CD4-positive, alpha-beta T cell treated with Interleukin-4 for 1 hour (primary cell): ENCODE measurements around the gene HPX.
A peak's percentile ranks its signal among the peaks of the same experiment; 100 is the strongest.

Experiments used
- DNase-seq, 2 donors: peaks; one replicate each; pipeline ENCODE4 v3.0.0-alpha.2; 2020 to 2022

The HPX gene, protein sequence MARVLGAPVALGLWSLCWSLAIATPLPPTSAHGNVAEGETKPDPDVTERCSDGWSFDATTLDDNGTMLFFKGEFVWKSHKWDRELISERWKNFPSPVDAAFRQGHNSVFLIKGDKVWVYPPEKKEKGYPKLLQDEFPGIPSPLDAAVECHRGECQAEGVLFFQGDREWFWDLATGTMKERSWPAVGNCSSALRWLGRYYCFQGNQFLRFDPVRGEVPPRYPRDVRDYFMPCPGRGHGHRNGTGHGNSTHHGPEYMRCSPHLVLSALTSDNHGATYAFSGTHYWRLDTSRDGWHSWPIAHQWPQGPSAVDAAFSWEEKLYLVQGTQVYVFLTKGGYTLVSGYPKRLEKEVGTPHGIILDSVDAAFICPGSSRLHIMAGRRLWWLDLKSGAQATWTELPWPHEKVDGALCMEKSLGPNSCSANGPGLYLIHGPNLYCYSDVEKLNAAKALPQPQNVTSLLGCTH

DNA sequence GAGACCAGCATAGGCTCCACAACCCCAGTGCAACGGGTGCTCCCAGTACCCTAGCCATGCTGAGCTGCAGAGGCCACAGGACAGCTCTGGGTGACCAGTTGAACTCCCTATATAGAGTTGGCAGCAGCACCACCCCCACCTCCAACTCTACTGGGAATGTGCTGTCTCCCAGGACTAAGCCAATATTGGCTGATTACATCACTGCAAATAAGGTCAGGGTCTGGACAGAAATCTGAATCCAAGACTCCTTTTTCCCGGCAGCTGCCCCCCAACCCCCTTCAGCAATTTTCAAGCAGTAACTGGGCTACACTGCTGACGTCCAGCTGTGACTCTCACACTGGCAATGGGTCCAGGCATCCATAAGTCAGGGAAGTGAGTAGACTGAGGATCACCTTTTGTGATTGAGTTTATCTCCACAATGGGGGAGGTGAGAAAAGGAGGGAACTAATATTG lies at the start of gene HPX:
HPX (minus strand) TSS at position 82 of the 453 bp plus-strand sequence; CDS start at position 58, 24 bp downstream.
- DNase-seq, result no peak

- DNase-seq, result no peak
These were observed 48.5 kb upstream of the HPX start for GRCh38 chr11:6489306-6489705.

DNA sequence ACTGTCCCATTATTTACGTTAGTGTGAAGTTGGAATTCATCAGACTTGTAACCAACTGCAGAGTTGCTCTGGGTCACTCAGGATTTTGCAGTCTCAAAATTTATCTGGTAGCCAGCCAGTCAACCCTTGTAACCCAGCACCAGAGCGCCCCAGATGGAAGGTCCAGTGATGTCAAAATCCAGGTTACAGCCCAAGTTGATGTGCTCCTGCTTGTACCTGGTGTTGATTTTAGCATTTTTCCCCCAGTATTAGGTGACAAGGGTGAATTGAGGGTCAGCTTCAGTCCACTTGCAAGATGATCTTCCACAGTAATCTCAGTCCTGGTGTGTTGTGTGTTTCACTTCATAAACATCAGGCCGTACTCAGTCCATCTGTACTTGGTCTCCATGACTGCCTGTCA lies 48.0 kb upstream of the HPX start:
- no peak for DNase-seq

GRCh38 chr11:6488342-6488741 lies 47.6 kb upstream of the HPX start:
- no peak for DNase-seq

GRCh38 chr11:6486938-6487337 lies 46.2 kb upstream of the HPX start:
- DNase-seq, result no peak

GRCh38 chr11:6486256-6486655 lies 45.5 kb upstream of the HPX start:
- DNase-seq, result no peak

GRCh38 chr11:6485661-6486060 lies 44.9 kb upstream of the HPX start:
- DNase-seq, result no peak

DNA sequence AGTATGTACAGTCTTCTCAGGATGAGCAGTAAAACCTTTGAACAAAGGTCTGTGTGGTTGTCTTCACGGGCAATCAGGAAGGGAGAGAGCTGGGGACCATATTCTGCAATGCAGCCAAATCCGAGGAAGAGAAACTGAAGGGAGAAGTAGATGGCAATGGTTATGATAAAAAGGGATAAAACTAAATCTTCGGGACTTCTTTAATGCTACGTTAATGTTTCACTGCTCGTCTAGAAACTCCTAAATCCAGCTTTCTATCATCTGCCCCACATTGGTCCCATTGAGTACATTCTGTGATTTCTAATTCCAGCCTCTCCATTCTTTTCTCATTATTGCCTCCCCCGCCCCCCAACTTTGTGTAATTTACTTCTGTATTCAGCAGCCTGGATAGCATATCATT lies 42.2 kb upstream of the HPX start:
- no peak for DNase-seq

- DNase-seq, result no peak
These were observed 41.7 kb upstream of the HPX start for GRCh38 chr11:6482441-6482840.

GRCh38 chr11:6481924-6482275 lies 41.1 kb upstream of the HPX start:
- peak in 1 of 2 donors; percentile 15 for DNase-seq

- DNase-seq, result peak; percentile 96 to 98
These were observed 40.5 kb upstream of the HPX start, which contains the start of the genes ARFIP2 and TIMM10B for GRCh38 chr11:6481012-6481923. Gene ARFIP2 (minus strand): TSS chr11:6481331. CDS start chr11:6480421, 910 bp downstream. Gene TIMM10B (plus strand): TSS chr11:6481501. CDS start chr11:6481517, 16 bp downstream.

DNA sequence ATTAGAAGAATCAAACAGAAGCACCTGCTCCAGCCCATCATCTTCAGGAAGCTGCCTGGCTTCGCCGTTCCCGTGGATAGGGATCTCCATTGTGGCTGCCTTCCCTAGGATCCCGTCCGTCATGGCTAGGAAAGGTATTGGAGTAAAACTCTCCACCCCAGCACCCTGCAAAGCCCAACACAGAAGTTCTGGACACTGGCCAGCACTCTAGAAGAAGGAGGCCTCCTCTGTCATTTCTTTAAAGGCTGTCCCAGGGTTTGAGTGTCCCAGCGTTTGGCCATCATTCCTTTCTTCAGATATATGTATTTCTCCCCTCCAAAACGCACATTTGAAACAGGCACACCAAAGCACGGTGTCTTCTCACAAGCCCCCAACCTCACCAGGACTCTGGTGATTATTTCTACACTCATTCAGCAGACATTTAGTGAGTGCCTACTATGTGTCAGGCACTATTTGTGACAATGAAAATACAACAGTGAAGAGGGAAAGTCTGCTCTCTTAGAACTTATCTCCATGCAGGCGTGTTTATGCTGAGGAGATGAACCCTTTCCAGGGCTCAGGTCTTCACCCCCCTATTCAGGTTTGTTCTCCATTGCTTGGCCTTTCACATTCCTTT lies 39.6 kb upstream of the HPX start:
- DNase-seq, result no peak

DNA sequence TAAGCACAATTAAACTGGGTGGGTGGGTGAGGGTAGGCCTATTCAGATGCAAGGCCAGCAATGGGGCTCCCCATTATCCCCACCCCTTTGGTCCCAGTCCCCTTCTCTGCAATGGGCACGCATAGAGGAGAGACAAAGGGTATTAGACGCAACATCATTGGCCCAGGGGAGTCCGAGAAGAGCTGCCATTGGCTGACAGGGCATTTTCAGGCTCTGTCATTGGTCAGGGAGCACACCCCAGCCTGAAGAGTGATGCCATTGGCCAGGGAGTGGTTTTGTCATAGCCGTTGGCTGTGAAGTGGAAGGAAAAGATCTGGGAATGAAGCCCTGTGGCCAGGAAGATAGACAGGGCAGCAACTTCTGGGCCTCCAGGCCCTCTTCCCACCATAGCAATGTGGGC lies 35.8 kb upstream of the HPX start:
- DNase-seq, result no peak

DNA sequence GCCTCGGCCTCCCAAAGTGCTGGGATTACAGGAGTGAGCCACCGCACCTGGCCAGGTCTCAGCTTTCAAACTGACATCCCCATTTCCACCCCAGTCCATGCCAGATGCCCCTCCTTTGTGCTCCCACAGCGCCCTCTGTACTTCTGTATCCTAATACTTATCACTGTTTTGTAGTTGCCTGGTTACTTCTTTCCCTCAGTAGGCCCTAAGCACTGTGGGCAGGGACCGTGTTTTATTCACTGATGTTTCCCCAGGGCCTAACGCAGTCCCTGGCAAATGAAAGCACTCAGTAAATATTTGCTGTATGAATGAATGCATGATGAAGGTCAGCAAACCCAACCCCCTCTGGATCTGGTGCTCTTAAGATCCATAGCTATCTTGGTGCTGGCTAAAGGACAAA lies 35.1 kb upstream of the HPX start:
- DNase-seq, result no peak

- peak in 1 of 2 donors; percentile 15 for DNase-seq
These were observed 34.2 kb upstream of the HPX start for GRCh38 chr11:6474806-6475500.

GRCh38 chr11:6474413-6474792 lies 33.6 kb upstream of the HPX start:
- DNase-seq, result no peak

GRCh38 chr11:6473451-6474412 lies 32.9 kb upstream of the HPX start, which contains the start of gene TRIM3:
Gene TRIM3 (minus strand): TSS chr11:6473941. CDS start chr11:6465695, 8,246 bp downstream.
- DNase-seq, result peak; percentile 78 to 80

DNA sequence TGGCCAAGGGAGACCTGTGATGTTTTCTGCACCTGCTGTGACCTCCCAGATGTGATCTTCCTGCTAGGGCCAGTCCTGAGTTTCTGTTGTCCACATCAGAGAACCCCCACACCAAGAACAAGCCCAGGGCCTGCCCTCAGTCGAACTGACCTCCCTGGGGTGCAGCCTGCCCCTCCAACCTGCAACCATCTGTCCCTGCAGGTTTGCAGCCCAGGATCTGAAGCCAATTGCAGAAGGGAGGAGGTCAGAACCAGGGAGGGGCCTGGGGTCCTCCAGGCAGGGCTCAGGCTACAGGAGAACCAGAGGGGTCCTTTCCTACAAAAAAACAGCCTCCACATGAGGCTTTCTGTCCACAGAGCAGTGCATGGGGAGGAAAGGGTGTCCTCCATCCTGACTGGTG lies 32.1 kb upstream of the HPX start:
- DNase-seq, result no peak

GRCh38 chr11:6469599-6469998 lies 28.8 kb upstream of the HPX start:
- DNase-seq, result no peak

DNA sequence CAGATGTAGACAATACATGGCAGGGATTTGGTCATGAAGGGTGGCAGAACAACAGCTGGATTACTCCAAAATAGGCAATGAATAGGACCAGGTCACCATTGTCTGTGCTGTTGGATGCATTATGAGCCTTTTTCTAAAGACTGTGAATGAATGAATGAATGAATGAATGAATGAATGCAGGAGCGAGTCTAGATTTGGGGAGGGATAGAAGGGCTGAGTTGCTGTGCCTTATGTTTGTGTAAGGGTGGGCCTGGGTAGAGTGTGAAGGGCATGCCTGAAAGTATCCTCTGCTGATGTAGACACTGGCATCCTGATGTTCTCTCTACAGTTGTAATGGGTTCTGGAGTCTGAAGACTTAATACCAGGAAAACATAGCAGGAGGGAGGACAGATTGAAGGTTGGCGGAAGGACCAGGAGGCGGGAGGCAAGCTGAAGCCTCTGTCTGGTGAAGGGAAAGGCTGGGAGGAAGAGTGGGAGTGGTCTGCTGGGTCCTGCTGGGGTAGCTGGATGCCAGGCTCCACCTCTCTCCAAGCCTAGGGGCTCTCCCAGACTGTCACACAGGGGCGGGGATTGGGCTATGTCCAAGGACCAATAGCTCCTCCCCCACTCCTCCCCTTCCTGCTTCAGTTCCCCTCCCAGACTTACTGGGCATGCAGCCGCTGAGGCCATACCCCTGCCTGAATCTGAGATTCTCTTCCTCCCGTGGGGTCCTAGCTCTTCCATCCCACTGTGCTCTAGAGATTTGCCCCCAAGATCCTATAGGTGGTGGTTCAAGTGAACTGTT lies 28.1 kb upstream of the HPX start:
- DNase-seq, result peak in 1 of 2 donors; percentile 70
